Psoas muscle (tissue), 8 donors: ENCODE data around the gene LRRC40. TPM values are rescaled to one million over a fixed set of nuclear protein-coding genes. Genes with fewer than 3 reads are reported as not detected.

ENCODE experiments used
- ATAC-seq, 4 donors: fragments of 200-7000 bp; cut with Tn5 transposase; one replicate each; pipeline ENCODE4 v1.9.1; 2020; ENCODE audit warnings: moderate library complexity in 3 of 4, mild to moderate bottlenecking in 2 of 4
- DNase-seq, 2 donors: peaks; one replicate each; pipeline ENCODE4 v3.0.0-alpha.2; 2020
- H3K27ac ChIP-seq: fragments of 200-600 bp; one replicate; pipeline ENCODE4 v1.8.0; 2022
- H3K27me3 ChIP-seq, 3 donors: fragments of 200-600 bp in 1 of 3; one replicate each; pipeline versions ENCODE4 v1.6.1 to v1.8.0; 2013 to 2022; ENCODE audit warnings: low read length in 2 of 3, mild to moderate bottlenecking in 2 of 3, moderate library complexity in 1 of 3; ENCODE audit not compliant: insufficient read depth in 3 of 3
- H3K36me3 ChIP-seq, 2 donors: fragments of 200-600 bp in 1 of 2; one replicate each; pipeline versions ENCODE4 v1.6.1 to v1.8.0; 2013 to 2022; ENCODE audit warnings: low read depth in 1 of 2, mild to moderate bottlenecking in 1 of 2, moderate library complexity in 1 of 2; ENCODE audit not compliant: insufficient read depth in 1 of 2
- H3K4me1 ChIP-seq: fragments of 200-600 bp; one replicate; pipeline ENCODE4 v1.8.0; 2022
- H3K4me3 ChIP-seq: fragments of 200-600 bp; one replicate; pipeline ENCODE4 v1.8.0; 2022; ENCODE audit warnings: mild to moderate bottlenecking
- H3K9me3 ChIP-seq: fragments of 200-600 bp; one replicate; pipeline ENCODE4 v1.8.0; 2022
- WGBS, 3 donors: extraction: QIAGEN DNeasy Blood & Tissue Kit; methylation state at CpG; one replicate each; pipeline versions ENCODE4 v1.1.6 to v1.1.7; 2013; 5-methylcytosine and 5-hydroxymethylcytosine counted together
- intact Hi-C, 2 donors: fragments of 100-400 bp; cut with DNase I; formaldehyde crosslinking; loops; one replicate each; pipeline versions ENCODE4 v1.11.0 to v1.14.2; 2022
- polyA plus RNA-seq, 3 donors: library from polyadenylated mRNA; stranded (reverse); fragments of 200-250 nt; gene quantifications; one replicate each; pipeline ENCODE4 v1.2.3, GENCODE V29; 2013
- total RNA-seq, 4 donors: library from RNA; stranded (reverse); fragmentation: NEBNext Ultra II Directional in 2 of 4; extraction: Animal tissue kit (Norgen Biotek cat#: 25700) in 2 of 4; gene quantifications; one replicate each; pipeline versions ENCODE4 v1.2.1 to v1.2.4, GENCODE V29; 2021 to 2023
- TF ChIP-seq, protein P1 (sequence below): fragments of 200-600 bp; IDR thresholded peaks from one replicate; pipeline ENCODE4 v1.8.0; 2022; ENCODE audit warnings: antibody characterized with exemption
- donor health status: healthy with polysubstance abuse.
- donor health status: DM: no; HTN: no; CAD: no; lungs with moderate emphysema.
- donor health status: Bipolar disorder and iron deficiency.
- donor health status: healthy.
- donor health status: DM: yes; HTN: yes; CAD: no.
- donor health status: DM: no; HTN: no; CAD: no.
- donor health status: DM: no; HTN: no; CAD: no.
- donor health status: DM: yes; HTN: yes; CAD: no.

LRRC40 gene
- total and polyA plus RNA-seq, 7 donors, result 5.5 to 9.1 (median 7.2) TPM

- no peaks in the 10 kb centered on the region for H3K36me3 ChIP-seq
- H3K4me3 ChIP-seq, result no peak overlapping the region
- TF ChIP-seq, protein P1, sequence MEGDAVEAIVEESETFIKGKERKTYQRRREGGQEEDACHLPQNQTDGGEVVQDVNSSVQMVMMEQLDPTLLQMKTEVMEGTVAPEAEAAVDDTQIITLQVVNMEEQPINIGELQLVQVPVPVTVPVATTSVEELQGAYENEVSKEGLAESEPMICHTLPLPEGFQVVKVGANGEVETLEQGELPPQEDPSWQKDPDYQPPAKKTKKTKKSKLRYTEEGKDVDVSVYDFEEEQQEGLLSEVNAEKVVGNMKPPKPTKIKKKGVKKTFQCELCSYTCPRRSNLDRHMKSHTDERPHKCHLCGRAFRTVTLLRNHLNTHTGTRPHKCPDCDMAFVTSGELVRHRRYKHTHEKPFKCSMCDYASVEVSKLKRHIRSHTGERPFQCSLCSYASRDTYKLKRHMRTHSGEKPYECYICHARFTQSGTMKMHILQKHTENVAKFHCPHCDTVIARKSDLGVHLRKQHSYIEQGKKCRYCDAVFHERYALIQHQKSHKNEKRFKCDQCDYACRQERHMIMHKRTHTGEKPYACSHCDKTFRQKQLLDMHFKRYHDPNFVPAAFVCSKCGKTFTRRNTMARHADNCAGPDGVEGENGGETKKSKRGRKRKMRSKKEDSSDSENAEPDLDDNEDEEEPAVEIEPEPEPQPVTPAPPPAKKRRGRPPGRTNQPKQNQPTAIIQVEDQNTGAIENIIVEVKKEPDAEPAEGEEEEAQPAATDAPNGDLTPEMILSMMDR, result no peak
- no peaks in the 10 kb centered on the region for H3K4me1 ChIP-seq
- 82 to 89% (median 86%) methylated on average over 1 of the region's 1 CpG for WGBS, 3 donors
- no peaks in the 10 kb centered on the region for H3K9me3 ChIP-seq
- no peak for DNase-seq
- no peak overlapping the region for H3K27ac ChIP-seq
- no peaks in the 10 kb centered on the region for H3K27me3 ChIP-seq
- no peak for ATAC-seq
- intact Hi-C loops, result no loop called here
Observed at GRCh38 chr1:70101774-70102173, 103.6 kb downstream of the LRRC40 start.

DNA sequence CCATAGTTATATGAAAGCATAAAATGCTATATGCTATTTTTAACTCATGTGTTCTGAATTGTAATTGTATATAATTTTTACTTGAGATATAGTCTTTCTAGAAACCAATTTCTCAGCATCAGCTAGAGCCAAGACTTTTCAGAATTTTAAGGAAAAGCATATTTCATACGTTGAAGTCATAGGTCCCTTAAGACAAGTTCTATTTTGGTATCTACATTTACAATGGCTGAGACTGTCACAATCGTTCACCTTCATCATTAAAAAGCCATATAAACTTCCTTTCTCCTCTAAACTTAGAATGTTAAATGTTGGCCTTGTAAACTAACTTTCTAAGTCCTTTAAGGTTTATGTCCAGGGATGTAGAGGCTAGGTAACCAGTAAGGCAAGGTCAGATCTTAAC lies 104.1 kb downstream of the LRRC40 start:
- ATAC-seq (no peak), DNase-seq (no peak)
- Histone ChIP-seq H3K4me1 (no peaks in the 10 kb centered on the region), H3K27me3 (no peaks in the 10 kb centered on the region), H3K9me3 (no peaks in the 10 kb centered on the region), H3K27ac (no peak overlapping the region), H3K4me3 (no peak overlapping the region), H3K36me3 (no peaks in the 10 kb centered on the region)
- TF ChIP-seq, protein P1, result no peak
- 68 to 76% (median 69%) methylated on average over 2 of the region's 2 CpGs for WGBS, 3 donors
- intact Hi-C loops, result no loop called here

Other genes starting within 250 kb of the LRRC40 start
- gene SRSF11, start 15.8 kb upstream of the LRRC40 start, total RNA-seq, result 10 to 100 TPM; 47.0 to 70.3 (median 53.2) TPM
- 10 to 100 TPM; 49.6 to 74.8 (median 55.1) TPM for gene SRSF11, start 15.8 kb upstream of the LRRC40 start, polyA plus RNA-seq
- 10 to 100 TPM; 10.5 to 18.1 (median 11.7) TPM for gene ANKRD13C, start 149.1 kb upstream of the LRRC40 start, total RNA-seq
- gene ANKRD13C, start 149.1 kb upstream of the LRRC40 start, polyA plus RNA-seq, result 10 to 100 TPM in 1 of 3 donors, 1 to 10 TPM in 2; 5.9 to 12.6 (median 6.5) TPM
- gene CTH, start 205.7 kb upstream of the LRRC40 start, total RNA-seq, result 1 to 10 TPM in 2 of 4 donors, under 1 TPM in 2; 0.79 to 2.9 (median 1.5) TPM
- 1 to 10 TPM in 2 of 3 donors, under 1 TPM in 1; 0.55 to 2.0 (median 1.5) TPM for gene CTH, start 205.7 kb upstream of the LRRC40 start, polyA plus RNA-seq